Glomerular visceral epithelial cell (primary cell): ENCODE measurements around the gene NONO.
"Not testable (repeated sequence)": the region's sequence is repeated elsewhere in the genome, so short reads cannot be mapped to it uniquely, and the experiment has no call there.

Experiments used
- DNase-seq: peaks from one replicate; pipeline ENCODE4 v3.0.0-alpha.2; 2016; ENCODE audit errors: extremely low spot score

NONO gene, protein sequence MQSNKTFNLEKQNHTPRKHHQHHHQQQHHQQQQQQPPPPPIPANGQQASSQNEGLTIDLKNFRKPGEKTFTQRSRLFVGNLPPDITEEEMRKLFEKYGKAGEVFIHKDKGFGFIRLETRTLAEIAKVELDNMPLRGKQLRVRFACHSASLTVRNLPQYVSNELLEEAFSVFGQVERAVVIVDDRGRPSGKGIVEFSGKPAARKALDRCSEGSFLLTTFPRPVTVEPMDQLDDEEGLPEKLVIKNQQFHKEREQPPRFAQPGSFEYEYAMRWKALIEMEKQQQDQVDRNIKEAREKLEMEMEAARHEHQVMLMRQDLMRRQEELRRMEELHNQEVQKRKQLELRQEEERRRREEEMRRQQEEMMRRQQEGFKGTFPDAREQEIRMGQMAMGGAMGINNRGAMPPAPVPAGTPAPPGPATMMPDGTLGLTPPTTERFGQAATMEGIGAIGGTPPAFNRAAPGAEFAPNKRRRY

DNA sequence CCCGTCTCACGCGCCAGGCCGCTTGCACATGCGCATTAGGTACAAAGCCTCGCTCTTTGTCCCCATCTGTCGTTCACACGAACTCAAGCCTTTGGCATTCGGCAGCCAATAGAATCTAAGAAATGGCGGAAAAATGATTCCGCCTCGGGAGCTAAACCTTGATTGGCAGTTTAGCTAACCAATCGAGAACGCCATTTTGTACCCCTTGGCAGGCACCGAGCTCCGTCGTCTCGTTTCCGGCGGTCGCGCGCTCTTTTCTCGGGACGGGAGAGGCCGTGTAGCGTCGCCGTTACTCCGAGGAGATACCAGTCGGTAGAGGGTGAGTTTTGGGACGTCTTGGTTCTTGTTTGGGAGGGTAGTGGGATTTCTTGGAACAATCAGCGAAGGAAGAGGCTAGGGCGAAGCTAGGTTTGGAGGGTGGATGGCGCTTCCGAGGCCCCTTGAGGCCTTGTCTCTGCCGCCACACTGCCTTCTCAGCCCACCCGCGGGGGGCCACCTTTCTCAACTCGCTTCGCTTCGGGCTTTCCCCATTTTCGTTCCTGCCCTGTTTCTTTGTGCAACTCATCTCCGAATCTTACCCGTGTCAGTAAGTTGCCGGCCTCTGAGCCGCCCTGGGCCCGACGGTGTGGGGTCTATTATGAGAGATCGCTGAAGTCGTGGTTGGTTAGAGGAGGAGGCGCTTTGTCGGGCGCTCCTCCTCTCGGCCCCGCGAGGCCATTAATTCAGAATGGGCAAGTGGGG is at the start of gene NONO:
TSS of gene NONO (plus strand) at position 233 of the 741 bp plus-strand sequence. CDS start 7,003 bp downstream, outside the sequence.
- peak; percentile 97 for DNase-seq

DNA sequence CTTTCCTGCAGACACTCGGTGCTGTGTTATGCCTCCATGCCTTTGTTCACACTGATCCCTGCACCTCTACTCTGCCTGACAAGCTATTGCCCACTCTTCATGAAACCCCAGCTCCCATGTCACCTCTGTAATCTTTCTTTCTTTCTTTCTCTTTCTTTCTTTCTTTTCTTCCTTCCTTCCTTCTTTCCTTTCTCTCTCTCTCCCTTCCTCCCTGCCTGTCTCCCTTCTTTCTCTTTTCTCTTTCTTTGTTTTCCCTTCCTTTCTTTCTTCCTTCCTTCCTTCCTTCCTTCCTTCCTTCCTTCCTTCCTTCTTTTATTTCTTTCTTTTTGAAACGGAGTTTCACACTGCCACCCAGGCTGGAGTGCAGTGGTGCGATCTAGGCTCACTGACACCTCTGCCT is 48.0 kb upstream of the NONO start:
- DNase-seq: no peak

DNA sequence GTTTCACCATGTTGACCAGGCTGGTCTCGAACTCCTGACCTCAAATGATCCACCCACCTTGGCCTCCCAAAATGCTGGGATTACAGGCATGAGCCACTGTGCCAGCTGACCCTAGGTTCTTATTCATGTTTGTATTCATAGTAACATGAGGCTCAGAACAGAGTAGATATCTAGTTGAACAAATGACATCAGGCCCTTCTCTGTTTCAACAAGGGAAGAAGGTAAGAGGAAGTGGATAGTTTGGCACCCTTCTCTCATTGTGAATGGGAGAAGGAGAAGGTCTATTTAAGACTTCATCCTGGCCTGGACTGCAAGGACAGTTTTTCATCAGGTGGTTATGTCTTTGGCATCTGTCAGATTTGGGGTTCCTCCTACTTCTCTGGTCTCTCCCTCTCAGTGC is 46.6 kb upstream of the NONO start:
- DNase-seq: no peak

DNA sequence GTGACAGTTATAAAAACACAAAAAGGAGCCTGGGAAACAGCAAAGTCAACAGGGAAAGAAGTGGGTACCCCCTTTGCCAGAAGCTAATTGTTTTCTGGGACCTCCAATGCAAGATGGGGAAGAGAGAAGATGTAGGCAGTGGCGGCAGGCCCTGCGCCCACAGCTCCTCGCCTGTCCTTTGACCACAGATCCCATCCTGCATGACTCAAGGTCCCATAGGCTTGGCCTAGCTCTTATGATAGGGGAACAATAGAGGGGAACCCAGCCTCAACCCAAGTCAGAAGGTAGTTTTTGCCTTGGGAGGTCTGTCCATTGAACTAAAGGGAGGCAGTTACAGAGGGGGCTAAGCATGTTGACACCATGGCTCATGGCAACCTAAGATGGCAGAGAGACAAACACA is 43.7 kb upstream of the NONO start:
- no peak for DNase-seq

DNA sequence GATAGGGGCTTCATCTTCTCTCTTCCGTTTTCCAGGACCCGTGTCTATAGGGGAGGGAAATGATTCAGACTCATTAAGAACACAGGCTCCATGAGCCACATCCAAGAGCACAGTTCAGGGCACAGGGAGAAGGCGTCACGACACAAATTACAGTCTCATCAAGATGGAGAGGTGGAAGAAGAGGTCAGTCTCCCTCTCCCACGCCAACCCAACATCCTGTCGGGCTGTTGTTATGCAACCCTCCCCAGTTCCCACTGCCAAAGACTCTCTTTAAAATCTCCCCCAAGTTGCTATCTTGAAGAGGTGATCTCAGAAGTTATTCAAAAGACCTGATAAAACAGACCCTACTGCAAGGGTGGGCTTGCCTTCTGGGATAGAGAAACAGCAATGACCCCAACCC is 42.1 kb upstream of the NONO start:
- DNase-seq: no peak

DNA sequence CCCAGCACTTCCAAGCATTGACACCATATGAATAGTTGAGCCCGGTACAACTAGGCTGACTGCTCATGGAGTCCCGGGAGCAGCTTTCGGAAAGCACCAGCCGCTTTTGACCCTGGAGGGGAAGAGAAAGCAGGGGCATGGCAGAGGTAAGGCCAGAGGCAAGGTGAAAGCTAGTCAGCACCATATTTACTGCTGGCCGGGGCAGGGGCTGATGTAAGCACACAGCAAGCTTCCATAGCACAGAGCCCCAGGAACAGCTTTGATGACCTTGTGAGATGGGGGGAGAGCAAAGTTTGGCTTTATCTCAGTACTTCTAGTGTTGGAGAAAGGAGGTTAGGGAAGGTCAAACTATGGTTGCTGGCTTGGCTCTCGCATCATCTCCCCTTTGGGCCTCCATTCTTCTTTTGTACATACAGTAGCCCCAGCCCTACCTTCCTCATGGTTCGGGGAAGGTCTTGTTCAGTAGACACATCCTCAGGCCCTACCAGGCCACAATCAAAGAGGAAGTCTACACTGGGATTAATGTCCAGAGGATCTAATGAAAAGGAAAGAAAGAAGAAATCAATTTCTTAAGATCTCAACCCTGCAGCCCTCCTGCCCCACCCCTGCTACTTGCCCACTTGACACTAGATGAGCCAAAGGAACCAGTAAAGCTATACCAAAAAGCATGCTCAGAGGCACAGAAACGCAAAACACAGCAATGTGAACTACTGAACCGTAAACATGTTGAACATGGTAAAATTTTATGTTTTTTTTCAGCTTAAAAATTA is 38.9 kb upstream of the NONO start:
- DNase-seq: no peak

DNA sequence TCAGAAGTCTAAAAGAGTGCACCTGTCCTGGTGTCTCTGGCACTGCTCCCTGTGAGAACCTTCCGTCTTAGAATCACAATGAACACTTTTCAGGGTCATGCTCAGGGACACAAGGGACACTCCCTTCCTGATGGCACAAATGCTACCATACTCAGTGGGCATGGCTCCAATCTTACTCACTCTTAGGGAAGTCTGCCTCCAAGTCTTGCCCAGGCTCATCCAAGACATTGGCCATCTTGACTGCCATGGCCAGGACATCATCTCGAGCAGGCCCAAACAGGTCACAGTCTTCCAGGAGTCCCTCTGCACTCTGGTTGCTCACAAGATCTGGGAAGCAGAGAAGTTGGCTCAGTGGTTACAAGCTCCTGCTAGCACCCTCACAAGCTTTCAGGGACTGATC is 38.3 kb upstream of the NONO start:
- DNase-seq: no peak

DNA sequence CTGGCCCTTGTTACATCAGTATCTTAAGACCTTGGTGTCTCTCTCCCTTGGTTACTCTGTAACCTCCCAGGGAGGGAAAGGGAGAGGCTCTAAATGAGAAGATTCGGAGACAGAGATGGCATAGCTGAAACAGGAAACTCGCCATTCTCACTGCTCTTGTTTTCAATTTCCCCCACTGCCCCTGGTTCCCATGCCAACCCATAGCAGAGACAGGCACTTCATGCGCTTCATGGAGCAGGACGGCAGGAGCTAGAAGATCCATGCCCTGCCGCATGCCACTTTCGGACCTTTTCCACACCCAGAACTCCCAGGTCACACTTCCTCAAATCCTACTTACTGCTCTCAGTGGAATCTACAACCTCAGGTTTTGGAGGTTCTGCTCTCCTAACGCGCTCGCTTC is 32.6 kb upstream of the NONO start:
- DNase-seq: no peak

DNA sequence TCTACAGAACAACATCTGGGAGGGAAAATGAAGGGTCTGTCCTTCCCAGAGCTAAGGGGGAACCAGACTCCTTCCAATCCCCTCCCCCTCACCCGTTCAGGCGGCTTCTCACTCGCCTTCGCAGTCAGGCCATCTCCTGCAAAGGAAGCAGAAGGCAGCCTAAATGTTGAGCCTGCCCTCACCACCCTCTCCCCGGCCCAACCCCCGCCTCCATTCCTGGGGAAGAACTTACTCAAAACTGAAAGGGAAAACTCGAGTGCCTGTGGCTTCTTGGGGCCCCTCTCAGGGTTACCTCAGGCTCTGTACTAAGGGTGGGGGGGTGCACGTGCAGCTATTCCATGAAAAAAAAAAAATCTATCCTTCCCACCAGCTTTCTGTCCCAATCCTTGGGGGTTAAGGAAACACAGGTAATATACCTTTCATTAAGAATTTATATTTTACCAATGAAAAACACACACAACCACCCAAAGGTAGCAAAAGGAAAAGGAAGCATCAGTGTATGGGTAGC is 31.9 kb upstream of the NONO start:
- DNase-seq: no peak

DNA sequence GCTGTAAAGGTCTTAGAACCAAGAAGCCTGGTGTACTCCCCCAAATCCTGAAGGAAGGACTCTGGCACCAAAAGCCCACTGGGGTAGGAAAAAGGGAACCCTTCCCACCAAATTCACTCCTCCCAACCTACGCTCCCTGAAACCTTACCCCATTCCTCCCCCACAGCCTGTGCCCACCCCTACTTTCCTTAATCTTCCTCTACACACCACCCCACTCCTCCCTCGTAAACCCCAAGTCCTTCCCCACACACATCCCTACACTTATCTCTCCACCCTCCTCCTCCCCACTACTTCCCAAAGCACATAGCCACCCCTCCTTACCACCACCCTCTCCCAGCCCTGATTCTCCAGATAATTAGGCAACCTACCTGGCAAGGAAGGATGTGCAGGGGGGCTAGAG is 31.2 kb upstream of the NONO start:
- no peak for DNase-seq

DNA sequence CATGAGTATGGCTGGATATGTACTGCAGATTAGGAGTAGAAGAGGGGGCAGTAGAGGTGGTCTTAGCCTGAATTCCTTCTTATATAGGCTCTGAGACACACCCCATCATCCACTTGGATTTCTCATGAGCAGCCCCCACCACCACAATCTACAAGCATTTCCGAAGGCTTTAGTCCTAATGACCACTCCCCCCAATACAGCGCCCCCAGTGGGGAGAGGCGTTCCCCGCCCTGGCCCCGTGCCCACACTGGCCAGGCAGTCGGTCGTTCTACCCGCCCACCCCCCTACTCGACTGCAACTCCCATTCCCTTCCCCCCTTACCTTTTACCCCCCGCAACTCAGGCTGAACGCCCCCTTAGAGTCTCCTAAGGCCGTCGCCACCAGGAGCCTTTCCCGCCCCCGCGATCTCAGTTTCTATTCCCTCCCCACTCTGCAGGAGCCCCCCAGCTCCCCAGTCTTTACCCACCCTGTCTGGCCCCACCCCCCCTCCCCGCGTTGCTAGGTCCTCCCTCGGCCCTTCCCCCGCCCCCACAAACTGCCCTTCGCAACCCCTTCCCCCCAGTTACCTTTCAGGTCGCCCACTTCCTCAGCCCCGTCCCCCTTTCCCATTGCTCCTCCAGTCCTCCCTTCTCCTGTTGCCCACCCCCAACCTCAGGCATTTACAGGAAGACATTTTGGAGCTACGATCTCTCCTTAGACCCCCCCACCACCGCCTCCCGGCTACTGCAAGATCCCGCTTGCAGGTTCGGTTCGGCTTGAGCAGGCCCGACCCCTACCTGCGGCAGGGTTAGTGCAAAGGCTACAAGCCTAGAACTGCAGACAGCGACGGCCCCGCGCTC is 30.0 kb upstream of the NONO start:
- peak; percentile 44 for DNase-seq

DNA sequence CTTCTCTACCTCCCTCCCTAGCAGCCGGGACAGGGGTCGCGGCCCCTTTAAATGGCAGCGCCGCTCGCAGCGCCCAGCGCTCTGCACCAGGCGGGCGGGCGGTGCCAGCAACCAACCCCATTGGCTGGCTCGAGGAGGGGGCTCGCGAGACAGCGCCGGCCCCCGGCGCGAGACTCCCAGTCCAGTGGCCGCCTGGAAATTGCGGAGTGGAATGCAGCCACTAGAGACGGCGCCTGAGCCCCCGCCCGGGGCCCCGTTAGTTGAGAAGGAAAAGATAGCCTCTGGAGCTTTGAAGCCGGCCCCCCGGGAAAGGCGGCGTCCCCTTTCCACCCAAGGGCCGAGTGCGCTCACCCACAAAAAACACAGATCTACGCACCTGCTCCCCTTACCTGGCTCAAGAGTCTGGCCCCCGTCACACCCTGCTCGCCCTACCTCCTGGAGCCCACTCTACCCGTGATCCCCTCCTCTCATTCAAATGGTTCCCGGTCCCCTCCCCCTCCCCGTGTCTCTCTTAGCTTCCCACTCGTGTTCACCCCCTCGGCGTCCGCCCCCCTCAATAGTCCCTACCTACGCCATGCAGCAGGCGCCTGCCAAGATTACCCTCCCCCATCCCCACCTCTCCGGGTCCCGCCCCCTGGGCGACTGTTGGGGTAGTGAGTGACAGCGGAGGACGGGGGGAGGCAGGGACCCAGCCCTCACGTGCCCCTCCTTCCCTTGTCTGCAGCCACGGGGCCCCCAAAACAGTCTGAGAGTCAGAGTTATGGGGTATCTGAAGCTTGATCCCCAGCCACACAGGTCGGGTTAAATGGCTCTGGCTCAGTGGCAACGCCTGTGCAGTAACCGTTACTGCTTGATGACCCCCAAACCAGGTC is 29.1 kb upstream of the NONO start, which contains the start of gene ZMYM3:
TSS of gene ZMYM3 (minus strand) at position 49 of the 872 bp plus-strand sequence. CDS start 885 bp downstream, outside the sequence.
- DNase-seq: peak; percentile 79

DNA sequence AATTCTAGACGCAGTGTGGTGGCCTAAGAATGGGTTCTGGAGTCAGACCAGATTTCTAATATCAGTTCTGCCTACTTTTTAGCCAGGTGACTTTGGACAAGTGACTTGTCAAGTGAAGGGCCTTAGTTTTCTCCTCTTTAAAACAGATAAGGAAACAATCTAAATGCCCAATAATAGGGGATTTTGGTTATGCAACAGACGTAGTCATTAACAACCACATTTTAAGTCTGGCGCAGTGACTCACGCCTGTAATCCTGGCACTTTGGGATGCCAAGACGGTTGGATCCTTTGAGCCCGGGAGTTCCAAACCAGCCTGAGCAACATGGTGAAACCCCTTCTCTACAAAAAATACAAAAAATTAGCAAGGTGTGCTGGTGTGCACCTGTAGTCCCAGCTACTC is 27.4 kb upstream of the NONO start:
- no peak for DNase-seq

DNA sequence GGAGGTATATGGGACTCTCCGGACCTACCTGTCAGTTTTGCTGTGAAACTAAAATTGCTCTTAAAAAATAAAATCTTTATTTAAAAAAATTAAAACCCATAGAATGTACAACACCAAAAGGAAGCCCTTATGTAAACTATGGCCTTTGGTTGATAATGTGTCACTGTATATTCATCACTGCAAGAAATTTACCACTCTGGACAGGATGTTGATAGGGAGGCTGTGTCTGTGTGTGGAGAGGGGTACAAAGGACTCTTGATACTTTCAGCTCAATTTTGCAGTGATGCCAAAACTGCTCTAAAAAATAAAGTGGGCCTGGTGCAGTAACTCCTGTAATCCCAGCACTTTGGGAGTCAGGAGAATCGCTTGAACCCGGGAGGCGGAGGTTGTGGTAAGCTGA is 26.6 kb upstream of the NONO start:
- no peak for DNase-seq

DNA sequence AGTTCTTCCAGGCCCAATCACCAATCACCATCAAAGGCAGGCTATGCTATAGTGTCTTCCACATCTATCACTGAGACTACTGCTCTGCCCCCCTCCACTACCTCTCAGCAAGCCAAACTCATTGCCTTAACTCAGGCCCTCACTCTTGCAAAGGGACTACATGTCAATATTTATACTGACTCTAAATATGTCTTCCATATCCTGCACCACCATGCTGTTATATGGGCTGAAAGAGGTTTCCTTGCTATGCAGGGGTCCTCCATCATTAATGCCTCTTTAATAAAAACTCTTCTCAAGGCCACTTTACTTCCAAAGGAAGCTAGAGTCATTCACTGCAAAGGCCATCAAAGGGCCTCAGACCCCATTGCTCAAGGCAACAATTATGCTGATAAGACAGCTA is 14.8 kb upstream of the NONO start:
- DNase-seq: not testable (repeated sequence)

DNA sequence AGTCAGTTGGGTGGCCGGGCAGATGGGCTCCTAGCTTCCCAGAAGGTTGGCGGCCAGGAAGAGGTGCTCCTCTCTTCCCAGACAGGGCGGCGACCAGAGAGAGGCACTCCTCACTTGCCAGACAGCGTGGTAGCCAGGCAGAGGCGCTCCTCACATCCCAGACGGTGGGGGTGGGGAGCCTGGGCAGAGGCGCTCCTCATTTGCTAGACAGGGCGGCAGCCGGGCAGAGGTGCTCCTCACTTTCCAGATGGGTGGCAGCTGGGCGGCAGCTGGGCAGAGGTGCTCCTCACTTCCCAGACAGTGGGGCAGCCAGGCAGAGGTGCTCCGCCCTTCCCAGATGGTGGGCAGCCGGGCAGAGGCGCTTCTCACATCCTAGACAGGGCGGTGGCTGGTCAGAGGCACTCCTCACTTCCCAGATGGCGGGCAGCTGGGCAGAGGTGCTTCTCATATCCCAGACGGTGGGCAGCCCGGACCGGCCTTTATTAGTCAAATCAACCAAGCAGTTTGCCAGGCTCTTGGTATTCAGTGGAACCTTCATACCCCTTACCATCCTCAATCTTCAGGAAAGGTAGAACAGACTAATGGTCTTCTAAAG is 13.5 kb upstream of the NONO start:
- no peak for DNase-seq

DNA sequence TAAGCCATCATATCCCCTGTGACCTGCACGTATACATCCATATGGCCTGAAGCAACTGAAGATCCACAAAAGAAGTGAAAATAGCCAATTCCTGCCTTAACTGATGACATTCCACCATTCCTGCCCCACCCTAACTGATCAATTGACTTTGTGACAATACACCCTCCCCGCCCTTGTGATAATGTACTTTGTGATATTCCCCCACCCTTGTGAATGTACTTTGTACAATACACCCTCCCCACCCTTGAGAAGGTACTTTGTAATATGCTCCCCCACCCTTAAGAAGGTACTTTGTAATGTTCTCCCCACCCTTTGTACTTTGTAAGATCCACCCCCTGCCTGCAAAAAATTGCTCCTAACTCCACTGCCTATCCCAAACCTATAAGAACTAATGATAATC is 11.1 kb upstream of the NONO start:
- DNase-seq: not testable (repeated sequence)

DNA sequence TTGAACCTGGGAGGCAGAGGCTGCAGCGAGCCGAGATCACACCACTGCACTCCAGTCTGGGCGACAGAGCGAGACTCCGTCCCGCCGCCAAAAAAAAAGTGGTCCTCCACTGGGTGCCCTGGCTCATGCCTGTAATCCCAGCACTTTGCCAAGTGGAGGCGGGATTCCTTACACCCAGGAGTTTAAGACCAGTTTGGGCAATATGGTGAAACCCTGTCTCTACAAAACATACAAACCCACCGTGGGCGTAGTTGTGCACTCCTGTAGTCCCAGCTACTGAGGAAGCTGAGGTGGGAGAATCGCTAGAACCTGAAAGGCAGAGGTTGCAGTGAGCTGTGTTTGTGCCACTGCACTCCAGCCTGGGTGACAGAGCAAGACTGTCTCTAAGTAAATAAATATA is 2.1 kb upstream of the NONO start:
- not testable (repeated sequence) for DNase-seq

DNA sequence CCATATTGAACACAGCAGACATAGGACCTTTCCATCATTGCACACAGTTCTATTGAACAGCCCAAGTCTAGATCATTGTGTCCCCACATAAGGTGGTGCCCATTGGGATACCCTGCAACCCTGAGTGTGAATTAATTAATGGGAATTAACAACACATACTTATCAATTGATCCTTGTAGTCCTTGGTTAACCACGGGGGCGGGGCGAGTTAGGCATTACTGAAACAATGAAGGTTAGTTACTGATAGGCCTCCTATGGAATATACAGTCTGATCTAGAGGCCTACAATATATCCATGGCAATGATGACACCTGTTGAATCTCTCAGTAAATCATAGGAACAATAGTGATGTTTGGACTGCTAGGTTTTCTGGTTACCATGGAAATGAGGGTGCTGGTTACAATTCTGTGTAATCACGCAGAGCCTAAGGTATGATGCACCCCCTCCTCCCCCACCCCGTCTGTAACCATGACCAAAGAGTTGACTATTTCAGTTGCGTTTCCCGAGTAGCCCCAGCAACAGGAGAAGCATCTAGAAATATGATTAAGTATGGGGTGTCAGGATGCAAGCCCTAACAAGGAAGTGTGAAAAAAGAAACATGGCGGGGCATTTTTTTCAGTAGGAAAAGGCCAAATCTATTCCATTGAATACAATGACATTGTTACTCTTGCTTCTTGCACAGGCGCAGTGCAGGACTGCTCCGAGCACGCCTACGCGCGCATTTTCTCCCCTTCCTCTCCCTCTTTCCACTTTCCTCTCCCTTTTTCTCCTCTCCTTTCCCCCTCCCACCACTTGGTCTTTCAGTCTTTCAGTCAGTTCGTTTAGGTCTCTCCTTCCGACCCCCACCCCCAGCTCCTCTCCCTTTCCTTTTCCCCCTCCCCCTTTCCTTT is 677 bp upstream of the NONO start:
- DNase-seq: peak; percentile 56
